Skin epidermis (tissue), 12 donors: ENCODE results near the gene WDR36.

ENCODE experiments used
- H3K27ac ChIP-seq, 21 experiments: fragments of 200-600 bp; sonication (generic) in 11 of 21; one replicate each; pipeline ENCODE4 v1.5.0; 2020; ENCODE audit warnings: mild to moderate bottlenecking in 3 of 21, inconsistent platforms in 2 of 21, moderate library complexity in 2 of 21
- H3K4me3 ChIP-seq, 7 experiments: fragments of 200-600 bp; sonication (generic) in 2 of 7; one replicate each; pipeline ENCODE4 v1.5.0; 2020; ENCODE audit warnings: inconsistent platforms in 2 of 7, mild to moderate bottlenecking in 2 of 7, moderate library complexity in 1 of 7

WDR36 gene

DNA sequence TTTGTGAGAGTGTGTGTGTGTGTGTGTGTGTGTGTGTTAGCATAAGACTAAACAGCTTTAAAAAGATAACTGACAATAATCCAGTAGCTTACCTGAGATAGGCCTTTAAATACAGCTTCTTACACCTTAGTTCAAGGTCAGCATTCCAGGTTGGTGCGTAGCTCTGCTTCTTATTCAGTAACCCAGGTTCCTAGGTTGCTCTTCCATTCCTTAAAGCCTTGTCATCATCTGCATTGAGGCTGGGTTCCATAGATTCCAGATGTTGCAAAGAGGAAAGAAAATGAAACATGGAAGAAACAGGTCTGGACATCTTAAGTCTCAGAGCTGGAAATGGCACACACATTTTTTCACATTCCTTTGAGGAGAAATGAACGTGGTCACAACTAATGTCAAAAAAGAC is 78.1 kb downstream of the WDR36 start:
- no peak overlapping the region for H3K4me3 ChIP-seq

DNA sequence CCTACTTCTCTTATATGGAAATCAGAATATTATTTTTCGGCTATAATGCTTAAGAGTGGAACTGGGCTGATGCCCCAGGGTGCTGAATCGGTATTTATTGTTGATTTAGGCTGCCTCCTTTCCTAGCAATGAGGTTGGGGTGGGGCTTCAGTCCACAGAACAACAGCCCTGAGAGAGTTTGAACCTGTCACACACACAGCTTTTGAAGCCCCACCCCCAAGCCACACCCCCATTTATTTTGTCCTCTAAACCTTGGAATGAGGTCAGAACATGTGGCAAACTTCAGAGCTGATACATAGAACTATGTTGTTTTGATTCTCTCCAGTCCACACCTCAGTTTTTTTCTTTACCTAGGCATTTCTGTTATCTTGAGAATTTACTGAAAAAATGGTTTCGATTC is 80.4 kb downstream of the WDR36 start:
- Histone ChIP-seq H3K27ac (no peak overlapping the region), H3K4me3 (no peak overlapping the region)

More for the DNA sequence above, 78.1 kb downstream of the WDR36 start:
- no peak overlapping the region for H3K27ac ChIP-seq

GRCh38 chr5:111173476-111173875 is 81.3 kb downstream of the WDR36 start:
- Histone ChIP-seq H3K27ac (no peak overlapping the region), H3K4me3 (no peak overlapping the region)
